Thymus (tissue), 11 donors: ENCODE results near the gene KYNU. TPM values are rescaled to one million over a fixed set of nuclear protein-coding genes. Genes with fewer than 3 reads are reported as not detected.
"Not testable (repeated sequence)": the region's sequence is repeated elsewhere in the genome, so short reads cannot be mapped to it uniquely, and the experiment has no call there.

ENCODE experiments used
- DNase-seq, 9 donors: peaks; one replicate each; pipeline ENCODE4 v3.0.0-alpha.2; 2013; ENCODE audit warnings: low spot score in 9 of 9, low read depth in 6 of 9, missing footprints in 1 of 9
- H3K27ac ChIP-seq, 2 donors: one replicate each; pipeline ENCODE4 v1.5.1; 2013; ENCODE audit warnings: control low read depth in 1 of 2, low read depth in 1 of 2, low read length in 1 of 2, mild to moderate bottlenecking in 1 of 2, moderate library complexity in 1 of 2
- H3K27me3 ChIP-seq, 2 donors: one replicate each; pipeline ENCODE4 v1.5.1; 2013; ENCODE audit warnings: low read length in 1 of 2; ENCODE audit not compliant: control insufficient read depth in 2 of 2, insufficient read depth in 1 of 2
- H3K36me3 ChIP-seq, 2 donors: one replicate each; pipeline ENCODE4 v1.5.1; 2013; ENCODE audit warnings: low read length in 1 of 2, mild to moderate bottlenecking in 1 of 2, moderate library complexity in 1 of 2; ENCODE audit not compliant: control insufficient read depth in 2 of 2, insufficient read depth in 2 of 2
- H3K4me1 ChIP-seq, 2 donors: one replicate each; pipeline ENCODE4 v1.5.1; 2013; ENCODE audit warnings: low read length in 2 of 2; ENCODE audit not compliant: control insufficient read depth in 2 of 2, insufficient read depth in 2 of 2
- H3K4me3 ChIP-seq, 2 donors: one replicate each; pipeline ENCODE4 v1.5.1; 2013; ENCODE audit warnings: low read length in 2 of 2, control low read depth in 1 of 2, mild to moderate bottlenecking in 1 of 2
- H3K9me3 ChIP-seq, 2 donors: one replicate each; pipeline ENCODE4 v1.5.1; 2013; ENCODE audit warnings: low read length in 1 of 2, mild to moderate bottlenecking in 1 of 2; ENCODE audit not compliant: control insufficient read depth in 2 of 2, insufficient read depth in 1 of 2
- WGBS: extraction: QIAGEN DNeasy Blood & Tissue Kit; methylation state at CpG from one replicate; pipeline ENCODE4 v1.1.7; 2013; 5-methylcytosine and 5-hydroxymethylcytosine counted together
- polyA plus RNA-seq: library from polyadenylated mRNA; stranded (reverse); fragments of 200-250 nt; gene quantifications from one replicate; pipeline ENCODE4 v1.2.3, GENCODE V29; 2013
- total RNA-seq: library from RNA; stranded (reverse); fragments of 120-200 nt; gene quantifications from one replicate; pipeline ENCODE4 v1.2.4, GENCODE V29; 2013
- donor health status: healthy.

KYNU gene
- total and polyA plus RNA-seq, 2 donors, result 6.6 to 11.3 TPM

DNA sequence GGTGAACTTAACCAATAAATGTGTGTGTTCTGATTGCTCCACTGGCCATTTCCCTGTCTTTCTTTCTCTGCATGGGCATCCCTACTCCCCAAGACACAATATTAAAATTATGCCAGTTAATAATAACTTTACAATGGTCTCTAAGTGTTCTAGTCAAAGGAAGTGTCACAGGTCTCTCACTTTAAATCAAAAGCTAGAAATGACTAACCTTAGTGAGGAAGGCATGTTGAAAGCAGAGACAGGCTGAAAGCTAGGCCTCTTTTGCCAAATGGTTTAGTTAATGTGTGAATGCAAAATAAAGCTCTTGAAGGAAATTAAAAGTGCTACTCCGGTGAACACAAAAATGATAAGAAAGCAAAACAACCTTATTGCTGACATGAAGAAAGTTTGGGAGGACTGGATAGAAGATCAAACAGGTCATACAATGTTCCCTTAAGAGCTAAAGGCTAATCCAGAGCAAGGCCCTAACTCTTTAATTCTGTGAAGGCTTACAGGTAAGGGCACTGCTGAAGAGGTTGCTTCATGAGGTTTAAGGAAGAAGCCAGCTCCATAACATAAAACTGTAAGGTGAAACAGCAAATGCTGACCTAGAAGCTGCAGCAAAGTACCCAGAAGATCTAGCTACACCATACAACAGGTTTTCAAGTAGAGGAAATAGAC, 207.8 kb downstream of the KYNU start:
- peaks cover 0 to 3% of the 10 kb centered on the region in 2 donors for H3K9me3 ChIP-seq
- DNase-seq, result no peak
- H3K4me3 ChIP-seq, result no peak overlapping the region
- H3K27me3 ChIP-seq, result no peaks in the 10 kb centered on the region
- no peak overlapping the region for H3K27ac ChIP-seq
- WGBS, result 97% methylated on average over 1 of the region's 1 CpG
- H3K4me1 ChIP-seq, result no peaks in the 10 kb centered on the region
- H3K36me3 ChIP-seq, result no peaks in the 10 kb centered on the region

GRCh38 chr2:143087033-143087432, 209.6 kb downstream of the KYNU start:
- H3K27ac ChIP-seq, result no peak overlapping the region
- H3K4me3 ChIP-seq, result no peak overlapping the region
- peaks cover 0 to 3% of the 10 kb centered on the region in 2 donors for H3K9me3 ChIP-seq
- no peak for DNase-seq
- 88% methylated on average over 1 of the region's 1 CpG for WGBS
- no peaks in the 10 kb centered on the region for H3K27me3 ChIP-seq
- H3K36me3 ChIP-seq, result no peaks in the 10 kb centered on the region
- H3K4me1 ChIP-seq, result no peaks in the 10 kb centered on the region

DNA sequence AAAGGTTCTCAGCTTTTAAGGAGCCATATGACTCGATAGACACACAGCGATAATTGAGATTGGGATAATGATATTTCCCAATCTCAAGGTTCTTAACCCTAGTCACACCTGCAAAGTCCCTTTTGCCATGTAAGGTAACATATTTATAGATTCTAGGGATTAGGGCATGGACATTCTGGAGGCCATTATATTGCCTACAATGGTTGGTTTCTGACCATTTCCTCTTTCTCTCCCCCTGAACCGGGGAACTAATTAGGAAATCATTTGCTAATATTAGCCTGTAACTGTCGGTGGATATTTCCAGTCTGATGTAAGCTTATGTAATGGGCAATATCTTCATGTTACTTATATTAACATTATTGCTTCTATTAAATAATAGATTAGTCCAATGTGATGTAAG, 210.9 kb downstream of the KYNU start:
- Histone ChIP-seq H3K4me1 (no peaks in the 10 kb centered on the region), H3K9me3 (peaks cover 0 to 3% of the 10 kb centered on the region in 2 donors), H3K4me3 (no peak overlapping the region), H3K36me3 (no peaks in the 10 kb centered on the region), H3K27ac (no peak overlapping the region), H3K27me3 (no peaks in the 10 kb centered on the region)
- DNase-seq, result no peak
- 90% methylated on average over 4 of the region's 4 CpGs for WGBS

DNA sequence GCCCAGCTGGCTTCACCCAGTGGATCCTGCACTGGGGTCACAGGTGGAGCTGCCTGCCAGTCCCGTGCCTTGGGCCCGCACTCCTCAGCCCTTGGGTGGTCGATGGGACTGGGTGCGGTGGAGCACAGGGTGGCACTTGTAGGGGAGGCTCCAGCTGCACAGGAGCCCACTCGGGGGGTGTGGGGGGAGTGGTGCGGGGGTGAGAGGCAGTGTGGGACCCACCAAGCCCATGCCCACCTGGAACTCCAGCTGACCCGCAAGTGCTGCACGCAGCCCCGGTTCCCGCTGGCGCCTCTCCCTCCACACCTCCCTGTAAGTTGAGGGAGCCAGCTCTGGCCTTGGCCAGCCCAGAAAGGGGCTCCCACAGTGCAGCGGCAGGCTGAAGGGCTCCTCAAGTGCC, 212.1 kb downstream of the KYNU start:
- not testable (repeated sequence) for H3K9me3 ChIP-seq, H3K36me3 ChIP-seq, DNase-seq, H3K4me1 ChIP-seq, H3K27me3 ChIP-seq, H3K4me3 ChIP-seq, H3K27ac ChIP-seq
- 98% methylated on average over 12 of the region's 12 CpGs for WGBS
